Right renal cortex interstitium (tissue), 3 donors: Measurements from ENCODE around the gene GFOD2. TPM values are rescaled to one million over a fixed set of nuclear protein-coding genes. Genes with fewer than 3 reads are reported as not detected.

ENCODE experiments used
- DNase-seq, 3 donors: peaks; one replicate each; pipeline ENCODE4 v3.0.0-alpha.2; 2013; ENCODE audit warnings: low read depth in 3 of 3, low spot score in 2 of 3
- polyA plus RNA-seq, 3 donors: library from polyadenylated mRNA; unstranded; fragments of 120-200 nt; gene quantifications; one replicate each; pipeline ENCODE4 v1.2.1, GENCODE V29; 2013; ENCODE audit not compliant: insufficient read length in 3 of 3

Gene GFOD2
- polyA plus RNA-seq, 3 donors, result 19.5 to 22.0 (median 19.5) TPM

DNA sequence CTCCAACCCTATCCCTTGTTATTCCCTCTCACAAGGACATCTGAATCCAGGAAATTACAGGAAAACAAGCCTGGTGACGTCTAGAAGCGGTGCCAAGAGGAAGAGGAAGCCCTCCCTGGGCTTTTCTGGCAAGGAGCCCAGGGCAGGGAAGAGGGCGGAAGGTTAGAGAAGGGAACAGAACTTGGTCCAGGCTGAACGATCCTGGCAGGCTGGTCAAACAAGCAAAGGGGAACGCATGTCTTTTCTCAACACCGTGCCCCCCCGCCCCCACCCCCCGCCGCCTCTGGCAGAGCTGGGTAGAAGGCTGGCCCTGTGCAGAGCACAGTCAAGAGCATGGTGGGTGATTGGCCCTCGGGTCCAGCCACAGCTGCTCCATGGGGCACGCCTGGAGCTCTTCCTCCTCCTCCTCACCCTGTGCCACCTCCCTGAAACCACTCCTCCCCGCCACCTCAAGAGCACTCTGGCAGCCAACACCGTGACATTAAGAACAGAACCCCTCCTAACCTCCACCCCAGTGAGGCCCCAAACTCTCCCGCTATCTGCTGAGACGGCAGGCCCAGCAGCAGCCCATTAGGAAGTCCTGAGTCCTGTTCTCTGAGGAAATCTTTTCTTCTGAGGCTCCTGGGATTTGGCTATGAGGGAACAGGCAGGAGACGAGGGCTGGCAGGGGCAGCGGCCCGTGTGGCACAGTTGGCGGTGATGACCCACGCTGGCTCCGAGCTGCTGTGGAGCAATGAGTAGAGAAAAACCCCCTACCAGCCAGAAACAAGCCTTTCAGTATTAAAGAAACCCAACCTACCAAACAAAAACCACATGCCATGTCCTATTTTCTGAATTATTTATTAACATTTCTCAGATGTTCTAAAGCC is 45.2 kb downstream of the GFOD2 start:
- DNase-seq, result no peak

DNA sequence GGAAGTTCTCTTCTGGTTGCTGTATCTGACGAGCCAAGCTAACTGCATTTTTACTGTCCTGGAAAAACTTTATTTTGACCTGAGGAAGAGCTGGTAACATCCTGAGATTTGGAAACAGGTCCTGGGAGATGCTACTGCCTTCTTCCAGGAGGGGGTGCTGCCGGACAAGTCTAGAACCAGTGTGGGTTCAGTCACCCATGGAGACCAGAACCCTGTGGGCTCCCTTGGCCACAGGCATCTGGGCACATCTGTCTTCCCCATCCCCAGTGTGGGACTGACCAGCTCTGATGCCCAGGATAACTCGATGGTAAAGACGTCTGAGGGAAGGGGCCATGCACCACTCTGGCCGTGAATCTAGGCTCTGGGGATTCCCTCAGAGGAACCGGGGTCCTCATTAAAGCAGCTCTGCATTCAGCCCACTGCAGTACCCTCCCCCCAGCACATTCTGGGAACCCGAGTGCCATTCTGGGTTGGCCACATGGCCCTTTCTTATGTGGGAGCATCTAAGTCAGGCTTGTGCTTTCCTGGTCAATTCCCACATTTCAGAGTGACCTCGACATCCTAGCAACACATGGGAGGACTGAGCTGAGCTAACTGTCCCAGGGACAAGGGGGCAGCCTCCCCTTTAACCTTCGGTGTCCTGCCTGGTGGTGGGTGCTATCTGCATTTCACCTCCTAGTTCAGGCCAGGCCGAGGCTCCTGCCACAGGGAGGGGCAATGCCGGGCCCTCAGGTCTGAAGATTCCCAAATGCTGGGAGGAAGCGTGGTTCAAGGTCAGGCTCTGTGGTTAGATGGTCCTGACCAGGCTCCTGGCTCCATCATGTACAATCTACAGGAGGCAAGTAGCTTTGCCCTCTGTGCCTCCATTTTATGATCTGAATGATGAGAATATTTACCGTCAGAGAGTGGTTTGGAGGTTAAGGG is 46.1 kb downstream of the GFOD2 start:
- no peak for DNase-seq

DNA sequence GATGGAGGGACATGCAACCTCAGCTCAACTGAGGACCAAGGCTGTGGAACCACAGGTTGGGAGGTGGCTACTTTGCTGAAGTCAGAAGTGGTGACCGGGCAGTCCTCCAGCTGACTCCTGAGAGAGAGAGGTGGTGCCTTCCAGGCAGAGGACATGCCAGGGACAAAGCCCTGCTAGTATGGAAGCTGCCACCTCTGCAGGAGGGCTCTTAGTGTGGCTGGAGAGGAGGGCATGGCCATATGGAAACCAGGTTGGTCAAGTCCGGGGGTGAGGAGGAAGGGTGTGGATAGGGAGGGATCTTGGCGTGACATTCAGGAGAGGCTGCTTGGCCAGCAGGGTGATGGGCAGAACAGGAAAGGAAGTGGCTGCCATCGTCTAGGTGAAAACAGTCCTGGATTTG is 46.8 kb downstream of the GFOD2 start:
- no peak for DNase-seq

DNA sequence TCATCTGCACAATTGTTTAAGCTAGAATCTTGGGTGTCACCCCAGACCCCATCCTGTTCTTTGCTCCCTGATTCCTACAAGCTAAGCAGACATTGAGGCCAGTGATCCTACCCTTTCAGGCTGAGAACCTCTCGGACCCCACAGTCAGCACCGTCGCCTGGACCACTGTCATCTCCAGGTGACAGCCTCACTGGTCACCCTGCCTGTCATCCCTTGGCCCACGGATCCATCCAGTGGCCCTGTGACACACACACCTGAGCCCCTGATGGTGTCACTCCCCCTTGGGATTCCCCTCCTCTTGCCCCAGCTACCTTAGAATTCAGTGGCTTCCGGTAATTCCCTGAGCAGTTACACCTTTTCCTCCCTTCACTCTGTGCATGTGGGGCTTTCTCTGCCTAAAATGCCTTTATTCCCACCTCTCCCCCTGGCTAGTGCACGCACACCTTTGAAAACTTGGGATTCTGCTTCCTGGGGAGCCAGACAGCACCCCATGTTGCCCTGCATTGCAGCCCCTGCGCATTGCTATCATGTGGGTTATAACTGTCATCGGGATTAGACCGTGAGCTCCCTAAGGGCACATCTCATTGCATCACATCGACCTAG is 49.5 kb downstream of the GFOD2 start:
- DNase-seq, result no peak

DNA sequence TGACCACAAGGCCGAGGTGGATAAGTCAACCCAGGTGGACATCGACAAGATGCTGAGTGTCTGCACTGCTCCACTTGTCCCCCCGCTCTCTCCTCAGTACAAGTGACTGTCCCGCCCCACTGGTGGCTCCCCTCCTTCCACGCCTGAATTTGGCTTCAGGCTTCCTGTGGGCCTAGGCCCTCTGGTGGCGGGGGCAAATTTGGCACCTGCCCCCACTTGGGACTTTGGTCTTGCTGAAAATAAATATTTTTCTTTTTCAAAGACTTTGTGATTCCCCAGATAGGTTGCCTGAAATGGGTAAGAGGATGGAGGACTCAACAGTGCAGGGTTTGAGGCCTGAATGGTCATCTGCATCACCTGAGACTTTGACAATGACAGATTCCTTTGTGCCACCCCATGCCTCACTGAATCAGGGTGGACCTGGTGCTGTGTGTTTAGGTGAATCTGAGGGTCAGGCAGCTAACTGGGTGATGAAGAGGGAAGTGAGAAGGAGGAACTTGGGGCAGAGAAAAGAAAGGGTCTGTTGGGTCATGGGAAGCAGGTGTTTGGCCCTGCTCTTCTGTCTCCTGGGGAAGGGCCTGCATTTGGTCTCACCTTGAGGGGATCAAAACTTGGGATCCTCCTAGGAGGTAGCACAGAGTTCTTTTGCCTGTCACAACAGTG is 50.5 kb downstream of the GFOD2 start:
- no peak for DNase-seq

DNA sequence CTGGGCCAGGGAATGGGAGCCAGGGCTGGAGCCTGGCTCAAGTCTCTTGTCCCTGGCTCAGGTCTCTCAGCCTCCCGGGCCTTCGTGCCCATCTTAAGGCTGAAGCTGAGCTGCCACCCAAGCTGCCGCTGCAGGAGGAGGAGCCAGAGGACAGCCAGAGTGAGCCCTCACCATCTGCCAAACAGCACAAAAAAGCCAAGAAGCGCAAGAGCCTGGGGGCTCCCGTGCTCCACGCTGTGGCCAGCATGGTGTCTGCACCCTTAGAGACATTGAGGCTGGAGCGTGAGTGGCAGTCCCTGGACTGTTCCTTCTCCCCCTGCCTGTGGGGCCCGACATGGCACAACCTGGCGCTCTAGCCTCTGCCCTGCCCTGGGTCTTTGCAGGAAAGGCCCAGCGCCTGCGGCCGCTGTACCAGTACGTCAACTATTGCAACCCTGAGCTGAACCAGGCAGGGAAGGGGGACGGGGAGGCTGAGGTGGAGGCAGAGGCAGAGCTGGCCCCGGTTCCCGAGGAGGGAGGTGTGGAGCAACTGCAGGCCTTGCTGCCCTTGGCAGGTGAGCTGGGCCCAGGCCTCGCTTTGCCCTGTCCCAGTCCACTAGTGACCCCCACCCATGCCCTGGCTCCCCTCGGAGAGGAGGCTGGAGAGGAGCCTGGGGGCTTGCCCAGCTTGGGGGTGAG is 51.2 kb downstream of the GFOD2 start:
- DNase-seq, result peak in 2 of 3 donors; percentile 65 to 81

DNA sequence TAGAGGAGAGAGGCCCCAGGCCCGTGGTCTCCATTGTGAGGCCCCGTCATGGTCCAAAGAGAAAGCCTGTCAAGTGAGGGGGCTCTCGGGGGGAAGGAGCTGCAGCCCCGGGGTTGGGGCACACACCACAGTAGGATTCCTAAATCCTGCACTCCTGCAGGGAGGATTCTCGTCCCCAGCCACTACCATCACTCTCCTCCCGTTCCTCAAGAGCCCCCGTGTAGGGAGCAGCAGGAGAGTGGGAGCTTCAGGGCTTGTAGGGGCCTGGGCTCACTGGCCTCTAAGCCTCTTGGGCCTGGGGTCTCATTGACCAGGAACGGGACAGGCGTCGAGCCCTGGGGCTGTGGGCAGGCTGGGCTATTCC is 51.7 kb downstream of the GFOD2 start:
- DNase-seq, result no peak

DNA sequence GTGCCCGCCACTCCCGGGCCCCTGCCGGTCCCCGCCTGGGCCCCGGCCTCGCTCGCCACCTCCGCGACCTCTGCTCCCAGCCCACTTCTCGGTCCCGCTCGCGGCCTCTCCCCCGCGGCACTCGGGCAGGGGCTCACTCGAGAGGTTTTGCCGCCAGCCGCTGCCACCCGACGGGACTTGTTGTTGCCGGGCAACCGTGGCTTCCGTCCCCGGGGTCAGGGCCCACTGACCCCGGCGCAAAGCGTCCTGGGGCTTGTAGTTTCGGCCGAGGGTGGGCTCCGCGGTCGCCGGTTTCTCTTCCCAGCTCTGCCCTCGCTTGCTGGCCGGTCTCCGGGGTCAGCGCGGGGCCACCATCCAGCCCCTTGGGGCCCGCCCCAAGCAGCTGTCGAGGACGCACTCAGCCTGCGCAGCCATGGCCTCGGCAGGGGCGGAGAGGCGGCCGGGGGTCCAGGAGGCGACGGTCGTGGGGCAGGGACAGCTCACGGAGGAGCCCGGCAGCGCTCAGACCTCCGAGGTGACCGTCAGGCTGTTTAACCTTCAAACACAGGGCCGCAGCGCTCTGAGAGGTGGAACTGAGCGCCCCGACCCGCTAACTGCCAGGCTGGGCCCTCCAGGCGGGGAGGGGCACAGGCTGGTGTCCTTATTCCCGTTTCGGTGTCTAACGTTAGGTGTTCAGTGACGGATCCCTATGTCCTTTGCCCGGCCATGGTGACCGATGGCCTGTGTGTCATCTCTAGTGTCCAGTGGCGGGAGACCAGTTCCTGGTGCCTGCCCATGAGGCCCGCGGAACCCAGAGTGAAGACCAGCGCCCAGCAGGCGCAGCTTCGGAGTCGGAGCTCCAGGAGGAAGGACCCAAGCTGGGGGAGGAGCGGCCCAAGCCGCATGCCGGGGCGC is 52.3 kb downstream of the GFOD2 start, which contains the start of the genes C16orf86 and ENKD1:
C16orf86 (plus strand) TSS at position 256 of the 894 bp plus-strand sequence; CDS start at position 413, 157 bp downstream.
ENKD1 (minus strand) TSS at position 192 of the 894 bp plus-strand sequence. CDS start 308 bp downstream, outside the sequence.
- peak in 1 of 3 donors; percentile 71 for DNase-seq

DNA sequence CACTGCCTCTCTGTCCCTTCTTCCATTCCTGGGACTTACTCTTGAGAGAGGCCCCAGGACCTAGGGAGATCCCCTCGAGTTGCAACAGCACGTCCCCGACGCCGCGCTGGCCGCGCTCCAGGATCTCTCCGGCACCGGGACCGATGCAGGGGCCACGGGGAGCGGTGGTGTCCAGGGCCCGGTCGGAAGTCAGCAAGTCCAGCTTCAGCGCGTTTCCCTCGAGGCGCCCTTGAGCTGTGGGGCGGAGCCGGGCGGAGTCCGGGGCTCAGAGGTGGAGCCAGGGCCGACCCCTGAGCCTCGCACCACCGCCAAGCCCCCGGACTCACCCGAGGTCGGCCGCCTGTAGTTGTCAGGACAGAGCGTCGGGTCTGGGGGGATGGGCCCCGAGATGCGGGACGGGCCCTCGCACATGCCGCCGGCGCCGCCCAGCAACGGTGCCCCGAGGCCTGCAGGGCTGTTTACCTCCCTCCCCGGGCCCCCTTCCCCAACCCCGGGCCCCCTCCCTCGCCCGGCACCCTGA is 53.0 kb downstream of the GFOD2 start:
- no peak for DNase-seq

DNA sequence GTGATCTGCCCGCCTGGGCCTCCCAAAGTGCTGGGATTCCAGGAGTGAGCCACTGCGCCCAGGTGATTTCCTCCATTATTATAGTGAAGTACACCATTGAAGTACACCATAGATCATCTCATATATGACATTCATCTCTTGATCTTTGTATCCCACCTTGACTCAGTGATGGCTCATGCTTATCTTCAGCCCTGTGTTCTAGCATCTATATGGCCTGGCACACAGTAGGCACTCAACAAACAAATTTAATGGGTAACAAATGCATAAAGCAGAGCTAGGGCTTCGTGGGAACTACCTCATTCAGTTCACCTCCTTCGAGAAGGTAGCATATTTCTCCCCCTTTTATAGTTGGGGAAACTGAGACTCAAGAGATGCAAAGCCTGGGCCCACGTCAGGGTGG is 53.5 kb downstream of the GFOD2 start:
- no peak for DNase-seq

DNA sequence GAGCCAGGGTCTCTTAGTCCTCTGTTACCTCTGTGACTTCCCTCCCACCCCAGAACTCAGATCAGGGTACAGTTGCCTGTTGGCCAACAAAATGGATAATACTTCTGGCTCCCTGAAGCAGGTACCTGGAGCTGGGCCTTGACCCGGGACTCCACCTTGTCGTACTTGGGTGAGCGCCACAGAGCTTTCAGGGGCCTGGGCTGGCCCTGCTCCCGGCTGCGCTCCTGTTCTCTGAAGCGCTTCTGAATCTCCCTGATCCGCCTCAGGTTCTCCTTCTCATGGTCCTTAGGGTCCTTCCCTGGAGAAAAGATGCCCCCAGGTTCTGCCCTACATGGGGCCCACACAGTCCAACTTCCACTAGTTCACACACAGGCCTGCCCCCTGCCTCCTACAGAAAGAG is 54.2 kb downstream of the GFOD2 start:
- DNase-seq, result no peak

DNA sequence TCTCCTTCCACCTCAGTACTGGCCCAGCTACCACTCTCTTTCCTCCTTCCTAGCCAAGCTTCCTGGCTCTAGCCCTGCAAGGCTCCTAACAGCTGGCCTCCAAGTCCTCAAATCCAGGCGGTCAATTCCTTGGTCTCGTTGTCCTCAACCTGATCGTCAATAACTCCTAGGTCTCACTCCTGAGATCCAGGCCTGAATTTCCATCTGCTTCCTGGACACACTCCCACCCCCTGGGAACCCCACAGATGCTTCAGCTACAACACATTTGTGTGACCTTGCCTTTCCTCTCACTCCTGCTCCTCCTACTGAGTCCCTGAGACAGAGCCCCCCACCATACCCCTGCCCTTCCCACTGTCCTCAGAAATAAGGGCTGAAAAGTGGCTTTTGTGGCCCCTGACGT is 54.9 kb downstream of the GFOD2 start:
- no peak for DNase-seq

DNA sequence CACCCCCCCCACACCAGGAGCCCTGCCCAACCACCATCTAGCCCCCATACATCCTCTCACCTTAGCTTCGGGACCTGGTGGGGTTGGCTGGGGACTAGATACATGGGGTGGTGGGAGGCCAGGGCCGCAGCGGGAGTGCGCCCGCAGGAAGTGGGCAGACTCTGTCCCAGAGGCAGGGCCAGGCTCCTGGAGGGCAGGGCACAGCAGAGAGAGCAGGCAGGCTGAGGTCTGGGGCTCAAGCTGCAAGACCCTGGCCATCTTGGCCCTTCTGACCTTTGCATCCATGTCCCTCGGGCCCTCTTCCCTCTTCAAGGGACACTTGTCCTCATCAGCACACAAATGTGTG is 55.3 kb downstream of the GFOD2 start:
- DNase-seq, result no peak

DNA sequence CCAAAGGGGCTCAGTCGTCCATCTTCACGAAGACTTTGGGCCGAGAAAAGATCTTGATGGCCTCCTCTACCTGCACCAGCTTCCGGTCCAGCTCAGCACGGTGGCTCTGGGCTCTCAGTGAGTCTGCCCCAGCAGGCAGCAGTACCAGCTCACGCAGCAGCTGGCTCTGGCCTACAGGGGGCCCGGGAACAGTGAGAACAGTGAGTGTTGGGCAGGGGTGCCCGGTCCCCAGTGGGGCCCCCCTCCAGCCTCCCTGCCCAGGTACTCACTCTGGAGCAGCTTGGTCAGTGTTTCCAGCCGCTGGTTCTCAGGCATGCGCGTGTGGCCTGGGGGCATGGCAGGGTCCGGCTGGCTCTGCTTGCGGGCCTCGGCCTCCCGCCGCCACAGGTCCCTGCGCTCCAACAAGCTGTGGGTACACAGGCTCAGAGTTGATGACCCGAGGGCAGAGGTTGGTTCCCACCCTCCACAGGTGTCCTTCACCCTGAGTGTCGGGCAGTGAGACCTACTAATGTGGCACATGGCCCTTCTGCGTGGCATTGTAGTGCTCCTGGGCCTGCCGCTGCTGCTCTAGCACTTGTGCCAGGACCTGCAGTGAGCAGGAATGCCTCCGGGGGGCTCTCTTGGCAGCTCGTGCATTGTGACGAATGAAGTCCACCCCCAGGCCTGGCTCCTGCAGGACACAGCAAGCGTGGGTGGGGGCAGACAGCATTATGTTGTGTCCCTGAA is 55.8 kb downstream of the GFOD2 start:
- no peak for DNase-seq

DNA sequence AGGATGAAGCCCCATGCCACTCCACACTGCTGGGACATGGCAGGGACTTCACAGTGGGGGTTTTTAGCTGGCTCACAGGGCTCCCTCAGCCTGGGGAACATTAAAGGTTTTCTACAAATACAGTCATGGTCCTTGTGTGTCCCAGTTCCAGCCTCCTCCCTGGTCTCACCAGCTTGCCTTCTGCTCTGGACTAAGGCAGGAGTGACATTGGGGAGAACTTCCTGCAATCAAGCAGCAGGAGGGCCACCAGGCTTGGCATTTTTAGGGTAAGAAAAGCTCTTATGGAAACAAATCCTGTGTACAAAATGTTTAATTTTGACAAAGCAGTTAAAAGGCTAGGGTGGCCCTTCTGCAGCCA is 56.5 kb downstream of the GFOD2 start:
- no peak for DNase-seq

DNA sequence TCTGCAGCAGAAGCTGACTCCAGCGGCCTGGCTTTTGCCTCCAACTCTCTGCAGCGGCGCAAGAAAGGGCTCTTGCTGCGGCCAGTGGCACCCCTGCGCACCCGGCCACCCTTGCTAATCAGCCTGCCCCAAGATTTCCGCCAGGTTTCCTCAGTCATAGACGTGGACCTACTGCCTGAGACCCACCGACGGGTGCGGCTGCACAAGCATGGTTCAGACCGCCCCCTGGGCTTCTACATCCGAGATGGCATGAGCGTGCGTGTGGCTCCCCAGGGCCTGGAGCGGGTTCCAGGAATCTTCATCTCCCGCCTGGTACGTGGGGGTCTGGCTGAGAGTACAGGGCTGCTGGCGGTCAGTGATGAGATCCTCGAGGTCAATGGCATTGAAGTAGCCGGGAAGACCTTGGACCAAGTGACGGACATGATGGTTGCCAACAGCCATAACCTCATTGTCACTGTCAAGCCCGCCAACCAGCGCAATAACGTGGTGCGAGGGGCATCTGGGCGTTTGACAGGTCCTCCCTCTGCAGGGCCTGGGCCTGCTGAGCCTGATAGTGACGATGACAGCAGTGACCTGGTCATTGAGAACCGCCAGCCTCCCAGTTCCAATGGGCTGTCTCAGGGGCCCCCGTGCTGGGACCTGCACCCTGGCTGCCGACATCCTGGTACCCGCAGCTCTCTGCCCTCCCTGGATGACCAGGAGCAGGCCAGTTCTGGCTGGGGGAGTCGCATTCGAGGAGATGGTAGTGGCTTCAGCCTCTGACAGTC is 57.0 kb downstream of the GFOD2 start:
- no peak for DNase-seq

DNA sequence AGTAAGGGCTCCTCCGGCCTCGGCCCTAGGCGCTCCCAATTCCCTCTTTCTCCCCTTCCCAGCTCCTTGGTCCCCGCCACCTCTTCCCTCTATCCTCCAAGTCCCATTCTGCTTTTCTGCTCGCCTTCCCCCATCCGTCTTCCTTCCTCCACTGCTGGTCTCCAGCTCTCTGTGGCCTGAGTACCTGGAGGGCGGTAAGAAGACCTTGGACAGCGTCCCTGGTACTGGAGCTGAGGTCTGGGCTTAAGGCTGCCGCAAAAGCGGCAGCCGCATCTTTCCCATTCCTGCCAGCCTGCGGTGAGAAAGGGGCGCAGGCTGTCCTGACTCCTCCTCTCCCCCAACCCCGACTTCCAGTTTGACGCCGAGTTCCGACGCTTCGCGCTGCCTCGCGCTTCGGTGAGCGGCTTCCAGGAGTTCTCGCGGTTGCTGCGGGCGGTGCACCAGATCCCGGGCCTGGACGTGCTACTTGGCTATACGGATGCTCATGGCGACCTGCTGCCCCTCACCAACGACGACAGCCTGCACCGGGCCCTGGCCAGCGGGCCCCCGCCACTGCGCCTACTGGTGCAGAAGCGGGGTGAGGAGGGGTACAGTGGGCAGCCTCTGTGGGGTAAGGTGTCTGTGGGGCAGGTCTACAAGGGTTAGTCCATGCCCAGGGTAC is 57.9 kb downstream of the GFOD2 start:
- peak in 1 of 3 donors; percentile 61 for DNase-seq
